ENCODE results near the gene PDE7B. TPM values are rescaled to one million over a fixed set of nuclear protein-coding genes. Genes with fewer than 3 reads are reported as not detected.
"Not testable (repeated sequence)": the region's sequence is repeated elsewhere in the genome, so short reads cannot be mapped to it uniquely, and the experiment has no call there.

Gene PDE7B
- total and polyA plus RNA-seq, 2 donors from 2014 or later = 4.6 to 15.4 TPM

DNA sequence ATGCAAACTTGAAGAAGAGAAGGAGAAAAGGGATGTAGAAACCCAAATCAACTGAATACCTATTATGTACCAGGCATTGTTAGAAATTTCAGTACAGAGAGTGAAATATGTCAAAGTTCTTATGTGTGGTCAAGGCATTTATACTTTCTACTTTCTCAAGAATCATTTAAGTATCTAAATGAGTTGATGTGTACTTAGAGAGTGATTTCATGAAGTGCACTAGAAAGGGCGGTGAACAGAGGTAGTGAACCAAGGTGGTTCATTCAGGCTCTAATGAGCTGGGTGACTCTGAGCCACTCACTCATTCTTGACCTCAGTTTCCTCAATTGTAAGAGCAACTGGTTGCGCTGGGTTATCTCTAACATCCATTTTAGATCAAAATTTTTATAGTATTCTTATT is 3.3 kb downstream of the PDE7B start:
- FAIRE-seq = no peak
- Histone ChIP-seq H3K27me3 (ENCODE audit: control insufficient read depth, insufficient read depth, low read length) (no peaks in the 10 kb centered on the region), H3K4me1 (ENCODE audit: control insufficient read depth in 2 of 3, insufficient read depth in 2 of 3, low read depth in 1 of 3, low read length in 3 of 3) (peaks cover 0 to 9% (median 5%) of the 10 kb centered on the region in 3 donors), H3K4me3 (ENCODE audit: low read length in 3 of 3) (peak overlapping the region in 2 of 3 donors; percentile 32 to 67), H3K36me3 (ENCODE audit: control insufficient read depth in 2 of 3, insufficient read depth in 3 of 3, low read length in 3 of 3) (no peaks in the 10 kb centered on the region), H3K27ac (ENCODE audit: low read depth in 2 of 2, low read length in 2 of 2) (no peak overlapping the region), H3K9me3 (ENCODE audit: control insufficient read depth in 2 of 3, insufficient read depth in 1 of 3, low read length in 3 of 3) (no peaks in the 10 kb centered on the region), H3K9ac (ENCODE audit: low read length in 3 of 3) (no peak overlapping the region)
- intact Hi-C loops (cut with DNase I) = no loop called here
- no peak for DNase-seq
- no peak for TF ChIP-seq CTCF (IDR thresholded peaks at IDR 0.05; ENCODE audit: borderline replicate concordance, extremely low read depth, insufficient read depth)

DNA sequence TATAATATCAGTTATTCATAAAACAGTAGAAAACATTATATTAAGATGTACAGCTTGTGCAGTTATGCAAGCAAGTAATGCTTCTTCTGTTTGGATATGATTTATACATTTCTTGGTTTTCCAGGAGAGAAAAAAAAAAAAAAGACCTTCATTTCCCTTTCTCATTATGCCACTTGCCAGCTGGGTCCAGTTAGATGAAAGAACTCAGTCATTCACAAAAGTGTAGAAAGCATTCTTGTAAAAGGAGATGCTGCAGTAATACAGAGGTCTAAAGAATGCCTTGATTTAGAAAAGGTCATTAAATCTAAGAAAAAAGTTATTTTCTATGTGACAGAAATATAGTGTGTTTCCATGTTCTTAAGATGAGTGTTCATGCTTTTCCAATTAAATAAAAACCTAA is 7.4 kb downstream of the PDE7B start:
- no peak overlapping the region for H3K4me3 ChIP-seq (ENCODE audit: low read length in 3 of 3)
- H3K36me3 ChIP-seq (ENCODE audit: control insufficient read depth in 2 of 3, insufficient read depth in 3 of 3, low read length in 3 of 3) = no peaks in the 10 kb centered on the region
- FAIRE-seq (peak; percentile 41), DNase-seq (no peak)
- H3K9me3 ChIP-seq (ENCODE audit: control insufficient read depth in 2 of 3, insufficient read depth in 1 of 3, low read length in 3 of 3) = no peaks in the 10 kb centered on the region
- no peaks in the 10 kb centered on the region for H3K27me3 ChIP-seq (ENCODE audit: control insufficient read depth, insufficient read depth, low read length)
- no peak overlapping the region for H3K9ac ChIP-seq (ENCODE audit: low read length in 3 of 3)
- TF ChIP-seq CTCF (IDR thresholded peaks at IDR 0.05; ENCODE audit: borderline replicate concordance, extremely low read depth, insufficient read depth) = no peak
- no peak overlapping the region for H3K27ac ChIP-seq (ENCODE audit: low read depth in 2 of 2, low read length in 2 of 2)
- peaks cover 0 to 3% (median 0%) of the 10 kb centered on the region in 3 donors for H3K4me1 ChIP-seq (ENCODE audit: control insufficient read depth in 2 of 3, insufficient read depth in 2 of 3, low read depth in 1 of 3, low read length in 3 of 3)
- intact Hi-C loops (cut with DNase I) = no loop called here

DNA sequence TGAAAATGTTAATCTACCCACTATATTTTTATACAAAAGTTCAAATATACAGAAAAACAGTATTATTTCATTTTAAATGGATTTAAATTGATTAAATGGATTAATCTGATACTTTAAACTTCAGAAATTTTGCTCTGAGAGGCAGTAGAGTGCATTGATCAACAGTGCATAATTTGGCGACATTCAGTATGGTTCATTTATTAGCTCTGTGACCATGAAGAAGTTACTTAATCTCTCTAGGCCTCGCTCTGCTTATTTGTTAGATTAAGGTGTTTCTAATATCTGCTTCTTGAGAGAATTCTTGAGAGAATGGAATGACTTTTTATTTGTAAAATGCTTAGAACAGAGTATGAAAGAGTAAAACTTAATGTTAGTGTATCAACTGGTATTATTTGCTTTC is 8.9 kb downstream of the PDE7B start:
- FAIRE-seq (no peak), DNase-seq (no peak)
- Histone ChIP-seq H3K27me3 (ENCODE audit: control insufficient read depth, insufficient read depth, low read length) (no peaks in the 10 kb centered on the region), H3K9me3 (ENCODE audit: control insufficient read depth in 2 of 3, insufficient read depth in 1 of 3, low read length in 3 of 3) (no peaks in the 10 kb centered on the region), H3K36me3 (ENCODE audit: control insufficient read depth in 2 of 3, insufficient read depth in 3 of 3, low read length in 3 of 3) (no peaks in the 10 kb centered on the region), H3K4me1 (ENCODE audit: control insufficient read depth in 2 of 3, insufficient read depth in 2 of 3, low read depth in 1 of 3, low read length in 3 of 3) (peaks cover 0 to 2% (median 0%) of the 10 kb centered on the region in 3 donors), H3K27ac (ENCODE audit: low read depth in 2 of 2, low read length in 2 of 2) (no peak overlapping the region), H3K9ac (ENCODE audit: low read length in 3 of 3) (no peak overlapping the region), H3K4me3 (ENCODE audit: low read length in 3 of 3) (no peak overlapping the region)
- TF ChIP-seq CTCF (IDR thresholded peaks at IDR 0.05; ENCODE audit: borderline replicate concordance, extremely low read depth, insufficient read depth) = no peak
- intact Hi-C loops (cut with DNase I) = no loop called here

- no peak for TF ChIP-seq CTCF (IDR thresholded peaks at IDR 0.05; ENCODE audit: borderline replicate concordance, extremely low read depth, insufficient read depth)
- Histone ChIP-seq H3K9me3 (ENCODE audit: control insufficient read depth in 2 of 3, insufficient read depth in 1 of 3, low read length in 3 of 3) (no peaks in the 10 kb centered on the region), H3K4me1 (ENCODE audit: control insufficient read depth in 2 of 3, insufficient read depth in 2 of 3, low read depth in 1 of 3, low read length in 3 of 3) (peaks cover 0 to 6% (median 0%) of the 10 kb centered on the region in 3 donors), H3K27me3 (ENCODE audit: control insufficient read depth, insufficient read depth, low read length) (no peaks in the 10 kb centered on the region), H3K27ac (ENCODE audit: low read depth in 2 of 2, low read length in 2 of 2) (no peak overlapping the region), H3K9ac (ENCODE audit: low read length in 3 of 3) (no peak overlapping the region), H3K36me3 (ENCODE audit: control insufficient read depth in 2 of 3, insufficient read depth in 3 of 3, low read length in 3 of 3) (no peaks in the 10 kb centered on the region), H3K4me3 (ENCODE audit: low read length in 3 of 3) (no peak overlapping the region)
- peak; percentile 93 for FAIRE-seq
- intact Hi-C loops (cut with DNase I) = no loop called here
- DNase-seq = no peak
Observed at GRCh38 chr6:135861189-135861588, 9.7 kb downstream of the PDE7B start.

DNA sequence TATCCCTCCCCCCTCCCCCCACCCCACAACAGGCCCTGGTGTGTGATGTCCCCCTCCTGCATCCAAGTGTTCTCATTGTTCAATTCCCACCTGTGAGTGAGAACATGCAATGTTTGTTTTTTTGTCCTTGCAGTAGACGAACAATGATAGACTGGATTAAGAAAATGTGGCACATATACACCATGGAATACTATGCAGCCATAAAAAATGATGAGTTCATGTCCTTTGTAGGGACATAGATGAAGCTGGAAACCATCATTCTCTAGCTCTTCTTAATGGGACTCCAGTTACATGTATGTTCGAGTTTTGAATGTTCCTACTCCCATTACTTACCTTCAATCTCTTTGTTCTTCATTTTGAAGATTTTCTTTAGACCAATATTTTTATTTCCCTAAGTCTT is 13.4 kb downstream of the PDE7B start:
- H3K27ac ChIP-seq (ENCODE audit: low read depth in 2 of 2, low read length in 2 of 2); H3K9me3 ChIP-seq (ENCODE audit: control insufficient read depth in 2 of 3, insufficient read depth in 1 of 3, low read length in 3 of 3); intact Hi-C loops (cut with DNase I): not testable (repeated sequence)

More for the DNA sequence above, 13.4 kb downstream of the PDE7B start:
- not testable (repeated sequence) for H3K9ac ChIP-seq (ENCODE audit: low read length in 3 of 3); H3K4me3 ChIP-seq (ENCODE audit: low read length in 3 of 3); H3K27me3 ChIP-seq (ENCODE audit: control insufficient read depth, insufficient read depth, low read length); H3K36me3 ChIP-seq (ENCODE audit: control insufficient read depth in 2 of 3, insufficient read depth in 3 of 3, low read length in 3 of 3); H3K4me1 ChIP-seq (ENCODE audit: control insufficient read depth in 2 of 3, insufficient read depth in 2 of 3, low read depth in 1 of 3, low read length in 3 of 3); DNase-seq; FAIRE-seq

All from kidney (tissue), 14 donors.